OCI-LY1 (cell line): ENCODE data around the gene SLC7A8.

Experiments
- H2AFZ ChIP-seq: fragments of 200-600 bp; sonication (generic), shearing (Covaris generic); 2 replicates; pipeline ENCODE4 v1.6.0; 2014; ENCODE audit warnings: antibody characterized with exemption, mild to moderate bottlenecking, low read length
- H3F3A ChIP-seq: fragments of 200-600 bp; sonication (generic), shearing (Covaris generic); 2 replicates; pipeline ENCODE4 v1.6.0; 2014; ENCODE audit warnings: mild to moderate bottlenecking, antibody characterized with exemption, low read length, moderate library complexity; ENCODE audit not compliant: insufficient read depth
- H3K27ac ChIP-seq: fragments of 200-600 bp; sonication (generic); 2 replicates; pipeline ENCODE4 v1.5.1; 2014; ENCODE audit warnings: low read length, mixed run types, mild to moderate bottlenecking, low read depth; ENCODE audit not compliant: poor library complexity, severe bottlenecking
- H3K27me3 ChIP-seq: fragments of 200-600 bp; sonication (generic); 2 replicates; pipeline ENCODE4 v1.6.0; 2014; ENCODE audit warnings: antibody characterized with exemption, mild to moderate bottlenecking, low read length, moderate library complexity; ENCODE audit not compliant: insufficient read depth
- H3K36me3 ChIP-seq: fragments of 200-600 bp; sonication (generic); 2 replicates; pipeline ENCODE4 v1.6.1; 2014; ENCODE audit warnings: mild to moderate bottlenecking, antibody characterized with exemption, low read length, moderate library complexity, mixed read lengths; ENCODE audit not compliant: insufficient read depth
- H3K4me1 ChIP-seq: fragments of 200-600 bp; sonication (generic); 2 replicates; pipeline ENCODE4 v1.5.1; 2014; ENCODE audit warnings: mild to moderate bottlenecking, low read length, moderate library complexity; ENCODE audit not compliant: insufficient read depth, severe bottlenecking
- H3K4me2 ChIP-seq: fragments of 200-600 bp; sonication (generic), shearing (Covaris generic); 2 replicates; pipeline ENCODE4 v1.6.1; 2014; ENCODE audit warnings: low read length
- H3K4me3 ChIP-seq: fragments of 200-600 bp; sonication (generic); 2 replicates; pipeline ENCODE4 v1.5.1; 2014; ENCODE audit warnings: low read length, low read depth, mild to moderate bottlenecking, mixed read lengths; ENCODE audit not compliant: poor library complexity, severe bottlenecking
- H3K79me2 ChIP-seq: fragments of 200-600 bp; shearing (Covaris generic); 2 replicates; pipeline ENCODE4 v1.6.1; 2016; ENCODE audit warnings: mixed run types, low read length, mixed read lengths; ENCODE audit not compliant: insufficient read depth
- H3K9ac ChIP-seq: fragments of 200-600 bp; sonication (generic), shearing (Covaris generic); 2 replicates; pipeline ENCODE4 v1.6.1; 2014; ENCODE audit warnings: mild to moderate bottlenecking, low read length, mixed read lengths
- H3K9me2 ChIP-seq: fragments of 200-600 bp; sonication (generic), shearing (Covaris generic); 2 replicates; pipeline ENCODE4 v1.6.1; 2014; ENCODE audit warnings: low read depth, mild to moderate bottlenecking, low read length, mixed read lengths
- H3K9me3 ChIP-seq: fragments of 200-600 bp; shearing (Covaris generic); 2 replicates; pipeline ENCODE4 v1.6.1; 2014; ENCODE audit warnings: low read length, mixed read lengths
- H4K20me1 ChIP-seq: fragments of 200-600 bp; sonication (generic), shearing (Covaris generic); 2 replicates; pipeline ENCODE4 v1.6.0; 2016; ENCODE audit warnings: mild to moderate bottlenecking, low read length; ENCODE audit not compliant: insufficient read depth
- EZH2 ChIP-seq: fragments of 200-600 bp; sonication (generic), shearing (Covaris generic); IDR thresholded peaks from 2 replicates; pipeline ENCODE4 v1.8.0; 2017; ENCODE audit warnings: borderline replicate concordance, mixed run types, mild to moderate bottlenecking, antibody characterized with exemption, low read length, moderate library complexity, mixed read lengths
- TF ChIP-seq, protein P1 (sequence below): fragments of 200-600 bp; sonication (generic), shearing (Covaris generic); IDR thresholded peaks from 2 replicates; pipeline ENCODE4 v1.5.1; 2017; ENCODE audit warnings: mild to moderate bottlenecking, antibody characterized with exemption, low read length, moderate library complexity, mixed read lengths

SLC7A8 gene

DNA sequence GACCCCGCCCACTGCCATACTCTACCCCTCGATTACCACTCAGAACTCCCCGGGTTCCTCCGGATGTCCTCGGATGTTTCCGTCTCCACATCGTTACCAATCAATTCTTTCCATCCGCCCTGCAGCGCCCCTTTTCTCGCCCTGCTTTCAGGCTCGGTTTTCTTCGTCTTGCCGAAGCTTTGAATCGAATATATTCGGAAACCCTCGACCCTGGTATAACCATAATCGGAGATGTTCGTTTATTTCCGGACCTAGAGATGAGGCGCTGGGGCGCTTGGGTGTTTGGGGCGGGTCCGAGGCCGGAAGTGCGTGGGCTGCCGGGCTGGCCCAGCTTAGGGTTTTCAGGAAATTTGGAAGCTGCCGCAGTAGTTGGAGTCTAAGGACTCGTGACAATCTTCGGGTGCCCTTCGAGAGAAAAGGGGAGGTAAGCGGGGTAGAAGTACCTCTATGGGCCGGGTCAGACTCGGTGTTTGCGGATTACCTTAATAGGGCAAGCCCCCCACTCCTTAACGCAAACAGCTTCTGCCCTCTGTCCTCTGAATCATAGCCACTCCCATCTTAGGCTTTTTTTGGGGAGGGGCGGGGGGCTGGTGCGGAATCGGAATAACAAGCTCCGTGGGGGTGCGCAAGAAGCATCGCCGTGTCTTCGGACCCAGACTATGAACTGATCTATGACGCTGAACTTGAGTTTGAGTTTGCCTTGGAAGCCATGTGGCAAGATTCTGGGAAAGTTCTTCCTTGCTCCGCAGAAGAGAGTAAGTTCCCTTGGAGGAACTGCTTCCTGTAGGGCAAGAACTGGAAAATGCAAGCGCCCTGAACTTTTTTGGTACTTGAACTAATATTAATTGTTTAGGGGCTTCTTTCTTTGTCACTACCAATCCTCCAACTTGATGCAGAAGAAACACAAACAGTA is 88.0 kb downstream of the SLC7A8 start, which contains the start of gene C14orf119:
Gene C14orf119 (plus strand): TSS at position 310 of the 913 bp plus-strand sequence. CDS start 2,154 bp downstream, outside the sequence.
- peak within 1 kb of the TSS; percentile 83 for H3K9ac ChIP-seq
- H4K20me1 ChIP-seq, result no peaks in the 10 kb centered on the region
- H3K79me2 ChIP-seq, result peaks cover 30% of the 10 kb centered on the region
- no peaks in the 10 kb centered on the region for H3F3A ChIP-seq
- peak within 1 kb of the TSS; percentile 77 for H3K27ac ChIP-seq
- no peaks in the 10 kb centered on the region for H3K9me2 ChIP-seq
- no peaks in the 10 kb centered on the region for H3K9me3 ChIP-seq
- H3K27me3 ChIP-seq, result no peaks in the 10 kb centered on the region
- peak within 1 kb of the TSS; percentile 93 for H3K4me2 ChIP-seq
- H3K36me3 ChIP-seq, result peaks cover 59% of the 10 kb centered on the region
- peaks cover 25% of the 10 kb centered on the region for H3K4me1 ChIP-seq
- H3K4me3 ChIP-seq, result peak within 1 kb of the TSS; percentile 73
- H2AFZ ChIP-seq, result no peak within 1 kb of the TSS
- TF ChIP-seq EZH2, result no peak
- TF ChIP-seq, protein P1, sequence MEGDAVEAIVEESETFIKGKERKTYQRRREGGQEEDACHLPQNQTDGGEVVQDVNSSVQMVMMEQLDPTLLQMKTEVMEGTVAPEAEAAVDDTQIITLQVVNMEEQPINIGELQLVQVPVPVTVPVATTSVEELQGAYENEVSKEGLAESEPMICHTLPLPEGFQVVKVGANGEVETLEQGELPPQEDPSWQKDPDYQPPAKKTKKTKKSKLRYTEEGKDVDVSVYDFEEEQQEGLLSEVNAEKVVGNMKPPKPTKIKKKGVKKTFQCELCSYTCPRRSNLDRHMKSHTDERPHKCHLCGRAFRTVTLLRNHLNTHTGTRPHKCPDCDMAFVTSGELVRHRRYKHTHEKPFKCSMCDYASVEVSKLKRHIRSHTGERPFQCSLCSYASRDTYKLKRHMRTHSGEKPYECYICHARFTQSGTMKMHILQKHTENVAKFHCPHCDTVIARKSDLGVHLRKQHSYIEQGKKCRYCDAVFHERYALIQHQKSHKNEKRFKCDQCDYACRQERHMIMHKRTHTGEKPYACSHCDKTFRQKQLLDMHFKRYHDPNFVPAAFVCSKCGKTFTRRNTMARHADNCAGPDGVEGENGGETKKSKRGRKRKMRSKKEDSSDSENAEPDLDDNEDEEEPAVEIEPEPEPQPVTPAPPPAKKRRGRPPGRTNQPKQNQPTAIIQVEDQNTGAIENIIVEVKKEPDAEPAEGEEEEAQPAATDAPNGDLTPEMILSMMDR, result no peak

DNA sequence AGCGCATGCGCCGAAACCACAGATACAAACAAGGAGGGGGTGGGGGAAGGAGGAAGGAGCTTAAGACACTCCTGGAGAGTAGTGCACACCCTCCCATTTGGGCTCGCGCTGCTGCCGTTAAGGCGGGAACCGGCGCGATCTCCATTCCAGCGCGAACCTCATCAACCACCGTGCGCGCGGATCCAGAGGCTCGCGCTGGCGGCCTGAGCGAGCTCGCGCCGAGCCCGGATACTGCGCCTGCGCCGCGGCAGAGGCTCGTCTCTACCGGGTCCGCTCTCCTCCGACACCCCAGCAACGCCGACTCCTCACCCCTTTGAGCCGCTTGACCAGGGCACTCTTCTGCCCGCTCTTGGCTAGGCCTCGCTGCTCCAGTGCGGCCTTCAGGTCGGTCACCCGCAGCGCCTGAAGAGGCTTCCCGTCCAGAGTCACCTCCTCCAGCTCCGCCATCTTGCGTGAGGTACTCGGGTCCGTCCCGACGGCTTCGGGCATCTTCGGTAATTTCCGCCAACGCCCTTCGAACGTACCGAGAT is 88.7 kb downstream of the SLC7A8 start, which contains the start of gene ACIN1:
Gene ACIN1 (minus strand): TSS at position 471 of the 530 bp plus-strand sequence. CDS start 24 bp downstream, at position 447.
- H3K4me3 ChIP-seq, result peak within 1 kb of the TSS; percentile 73
- TF ChIP-seq, protein P1, result no peak
- no peak for TF ChIP-seq EZH2
- H3K9me2 ChIP-seq, result no peaks in the 10 kb centered on the region
- H2AFZ ChIP-seq, result no peak within 1 kb of the TSS
- H4K20me1 ChIP-seq, result no peaks in the 10 kb centered on the region
- H3K36me3 ChIP-seq, result peaks cover 66% of the 10 kb centered on the region
- no peaks in the 10 kb centered on the region for H3K27me3 ChIP-seq
- H3K79me2 ChIP-seq, result peaks cover 30% of the 10 kb centered on the region
- no peaks in the 10 kb centered on the region for H3F3A ChIP-seq
- peaks cover 25% of the 10 kb centered on the region for H3K4me1 ChIP-seq
- peak within 1 kb of the TSS; percentile 77 for H3K27ac ChIP-seq
- H3K9ac ChIP-seq, result peak within 1 kb of the TSS; percentile 83
- no peaks in the 10 kb centered on the region for H3K9me3 ChIP-seq
- peak within 1 kb of the TSS; percentile 93 for H3K4me2 ChIP-seq

DNA sequence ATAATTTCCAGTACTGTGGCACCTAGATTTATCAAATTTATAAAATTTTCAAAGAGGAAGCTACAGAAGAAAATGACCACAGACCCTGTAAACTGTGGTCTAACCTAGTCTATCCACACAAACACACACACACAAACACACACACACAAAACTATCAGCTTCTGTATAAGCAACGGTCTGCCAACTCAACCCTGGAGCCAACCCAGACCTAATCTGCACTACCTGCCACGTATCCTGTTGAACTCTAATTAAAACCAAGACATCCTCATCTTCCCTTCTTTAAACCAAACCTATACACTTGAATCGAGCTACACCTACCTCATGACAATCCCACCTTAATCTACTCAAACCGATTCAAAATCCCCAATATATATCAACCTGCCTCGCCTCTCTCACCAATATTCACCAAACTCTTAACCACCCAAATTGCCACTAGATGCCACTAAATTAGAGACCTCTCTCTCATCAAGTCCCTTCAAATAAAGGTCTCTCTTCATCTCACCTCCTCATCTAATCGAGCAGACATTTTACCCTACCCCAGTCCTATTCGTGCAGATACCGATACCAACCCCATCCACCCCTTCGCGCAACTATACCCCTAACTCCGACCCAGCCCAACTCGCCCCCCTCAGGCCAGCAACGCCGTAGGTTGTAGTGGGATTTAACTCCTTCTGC is 89.3 kb downstream of the SLC7A8 start:
- peak overlapping the region; percentile 77 for H3K27ac ChIP-seq
- H3F3A ChIP-seq, result no peaks in the 10 kb centered on the region
- peaks cover 30% of the 10 kb centered on the region for H3K79me2 ChIP-seq
- H4K20me1 ChIP-seq, result no peaks in the 10 kb centered on the region
- no peaks in the 10 kb centered on the region for H3K9me3 ChIP-seq
- H3K4me3 ChIP-seq, result peak overlapping the region; percentile 73
- H3K9ac ChIP-seq, result peak overlapping the region; percentile 83
- peaks cover 69% of the 10 kb centered on the region for H3K36me3 ChIP-seq
- TF ChIP-seq, protein P1, result peak; percentile 59
- no peak for TF ChIP-seq EZH2
- H3K9me2 ChIP-seq, result no peaks in the 10 kb centered on the region
- no peaks in the 10 kb centered on the region for H3K27me3 ChIP-seq
- H3K4me1 ChIP-seq, result peaks cover 25% of the 10 kb centered on the region
- H2AFZ ChIP-seq, result no peak overlapping the region
- peak overlapping the region; percentile 93 for H3K4me2 ChIP-seq
